Spleen (tissue), 11 donors: ENCODE data around the gene ACSF3. TPM values are rescaled to one million over a fixed set of nuclear protein-coding genes. Genes with fewer than 3 reads are reported as not detected.

Experiments
- DNase-seq: peaks from one replicate; pipeline ENCODE4 v3.0.0-alpha.2; 2020
- H3K27ac ChIP-seq, 8 donors: fragments of 200-600 bp; sonication (generic) in 7 of 8; 1 replicate in 4 of 8; 2 replicates in 4 of 8; pipeline versions ENCODE4 v1.5.0 to v1.8.0; 2016 to 2021; ENCODE audit warnings: inconsistent platforms in 4 of 8, mild to moderate bottlenecking in 4 of 8, moderate library complexity in 1 of 8
- H3K27me3 ChIP-seq, 7 donors: fragments of 200-600 bp; sonication (generic) in 6 of 7; replicated peaks in 1 of 7; 1 replicate in 4 of 7; 2 replicates in 3 of 7; pipeline versions ENCODE4 v1.5.0 to v1.8.0; 2016 to 2021; ENCODE audit warnings: inconsistent platforms in 3 of 7, mild to moderate bottlenecking in 1 of 7
- H3K36me3 ChIP-seq, 6 donors: fragments of 200-600 bp; sonication (generic) in 5 of 6; 1 replicate in 4 of 6; 2 replicates in 2 of 6; pipeline versions ENCODE4 v1.5.0 to v1.8.0; 2016 to 2021; ENCODE audit warnings: inconsistent platforms in 2 of 6
- H3K4me1 ChIP-seq, 6 donors: fragments of 200-600 bp; sonication (generic) in 5 of 6; 1 replicate in 3 of 6; 2 replicates in 3 of 6; pipeline versions ENCODE4 v1.5.0 to v1.8.0; 2016 to 2021; ENCODE audit warnings: inconsistent platforms in 3 of 6
- H3K4me3 ChIP-seq, 8 donors: fragments of 200-600 bp; sonication (generic) in 7 of 8; 1 replicate in 4 of 8; 2 replicates in 4 of 8; pipeline versions ENCODE4 v1.5.0 to v1.8.0; 2016 to 2021; ENCODE audit warnings: inconsistent platforms in 4 of 8, mild to moderate bottlenecking in 4 of 8, moderate library complexity in 2 of 8
- H3K9me3 ChIP-seq, 8 donors: fragments of 200-600 bp; sonication (generic) in 7 of 8; 1 replicate in 4 of 8; 2 replicates in 4 of 8; pipeline versions ENCODE4 v1.5.0 to v1.8.0; 2016 to 2021; ENCODE audit warnings: inconsistent platforms in 4 of 8
- POLR2A ChIP-seq, 3 donors: fragments of 450-650 bp; IDR thresholded peaks; one replicate each; pipeline ENCODE4 v1.5.1; 2017; ENCODE audit warnings: antibody characterized with exemption in 3 of 3, mild to moderate bottlenecking in 1 of 3
- POLR2AphosphoS5 ChIP-seq, 3 donors: sonication (generic); formaldehyde crosslinking; IDR thresholded peaks; one replicate each; pipeline ENCODE4 v1.5.1; 2017; ENCODE audit warnings: antibody characterized with exemption in 3 of 3
- whole genome bisulfite sequencing, 5 donors: extraction: QIAGEN DNeasy Blood & Tissue Kit in 3 of 5; methylation state at CpG; one replicate each; pipeline versions ENCODE4 v1.1.5 to v1.1.7; 2013 to 2018; 5-methylcytosine and 5-hydroxymethylcytosine counted together
- intact Hi-C: fragments of 100-400 bp; cut with DNase I; formaldehyde crosslinking; loops from one replicate; pipeline ENCODE4 v1.15.0; 2023; ENCODE audit warnings: low total_unique reads
- polyA plus RNA-seq, 3 donors: library from polyadenylated mRNA; stranded (reverse); fragments of 200-250 nt; gene quantifications; one replicate each; pipeline ENCODE4 v1.2.1, GENCODE V29; 2013
- total RNA-seq, 7 donors: library from RNA; depleted of rRNA in 3 of 7; stranded (reverse); fragments of >200 nt in 3 of 7; fragmentation: NEBNext Ultra II Directional in 4 of 7; extraction: Animal tissue kit (Norgen Biotek cat#: 25700) in 4 of 7; gene quantifications; one replicate each; pipeline versions ENCODE4 v1.1.0 to v1.2.1, GENCODE V29; 2016 to 2021
- TF ChIP-seq, protein P1 (sequence below), 11 experiments: fragments of 200-600 bp in 7 of 11; fragments of 450-650 bp in 4 of 11; sonication (generic) in 4 of 11; IDR thresholded peaks in 8 of 11; conservative IDR thresholded peaks in 3 of 11; 1 replicate in 7 of 11; 2 replicates in 4 of 11; pipeline versions ENCODE4 v1.4.0 to v1.8.0; 2016 to 2021; ENCODE audit warnings: antibody characterized with exemption in 11 of 11, inconsistent platforms in 4 of 11, mild to moderate bottlenecking in 1 of 11
- donor health status: healthy with polysubstance abuse.
- donor health status: DM: no; HTN: no; CAD: no; lungs with moderate emphysema.
- donor health status: DM: no; HTN: no; CAD: no.
- donor health status: Bipolar disorder and iron deficiency.
- donor health status: healthy.
- donor health status: DM: no; HTN: no; CAD: no.
- donor health status: DM: yes; HTN: yes; CAD: no.

The ACSF3 gene
- total and polyA plus RNA-seq, 10 donors: 35.4 to 68.1 (median 49.1) TPM

DNA sequence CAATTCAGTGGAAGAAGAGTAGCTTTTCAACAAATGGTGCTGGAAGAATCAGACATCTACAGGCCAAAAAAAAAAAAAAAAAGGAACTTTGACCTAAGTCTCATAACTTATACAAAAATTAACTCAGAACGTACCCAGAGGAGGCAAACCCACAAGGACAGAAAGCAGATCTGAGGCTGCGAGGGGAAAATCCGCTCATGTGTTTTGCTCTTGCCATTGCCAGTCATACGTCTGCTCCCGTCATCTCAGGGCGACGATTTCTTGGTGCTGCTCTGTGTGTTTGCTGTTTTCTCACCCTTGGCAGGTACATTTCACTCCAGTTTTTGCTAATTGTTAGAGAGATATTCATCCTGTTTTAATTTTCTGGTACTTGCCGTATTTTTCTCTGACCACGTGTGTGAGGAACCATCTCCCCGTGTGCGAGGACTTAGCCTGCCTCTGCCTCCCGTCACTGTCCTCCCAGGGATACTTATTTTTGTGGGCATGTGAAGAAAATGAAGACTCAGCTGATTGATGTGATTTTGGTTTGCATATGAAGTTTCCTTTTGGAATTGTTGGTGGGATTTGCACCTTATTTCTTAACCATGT is 33.4 kb upstream of the ACSF3 start:
- no peak overlapping the region for H3K4me3 ChIP-seq
- no peak for TF ChIP-seq POLR2AphosphoS5 (IDR thresholded peaks at IDR 0.05)
- TF ChIP-seq, protein P1, sequence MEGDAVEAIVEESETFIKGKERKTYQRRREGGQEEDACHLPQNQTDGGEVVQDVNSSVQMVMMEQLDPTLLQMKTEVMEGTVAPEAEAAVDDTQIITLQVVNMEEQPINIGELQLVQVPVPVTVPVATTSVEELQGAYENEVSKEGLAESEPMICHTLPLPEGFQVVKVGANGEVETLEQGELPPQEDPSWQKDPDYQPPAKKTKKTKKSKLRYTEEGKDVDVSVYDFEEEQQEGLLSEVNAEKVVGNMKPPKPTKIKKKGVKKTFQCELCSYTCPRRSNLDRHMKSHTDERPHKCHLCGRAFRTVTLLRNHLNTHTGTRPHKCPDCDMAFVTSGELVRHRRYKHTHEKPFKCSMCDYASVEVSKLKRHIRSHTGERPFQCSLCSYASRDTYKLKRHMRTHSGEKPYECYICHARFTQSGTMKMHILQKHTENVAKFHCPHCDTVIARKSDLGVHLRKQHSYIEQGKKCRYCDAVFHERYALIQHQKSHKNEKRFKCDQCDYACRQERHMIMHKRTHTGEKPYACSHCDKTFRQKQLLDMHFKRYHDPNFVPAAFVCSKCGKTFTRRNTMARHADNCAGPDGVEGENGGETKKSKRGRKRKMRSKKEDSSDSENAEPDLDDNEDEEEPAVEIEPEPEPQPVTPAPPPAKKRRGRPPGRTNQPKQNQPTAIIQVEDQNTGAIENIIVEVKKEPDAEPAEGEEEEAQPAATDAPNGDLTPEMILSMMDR (IDR thresholded peaks at IDR 0.05 in 8 of 11, conservative IDR thresholded peaks at IDR 0.05 in 3 of 11): no peak
- no peak for TF ChIP-seq POLR2A (IDR thresholded peaks at IDR 0.05)
- peak overlapping the region in 4 of 8 donors; percentile 3 to 28 (median 12) for H3K27ac ChIP-seq
- H3K9me3 ChIP-seq: no peaks in the 10 kb centered on the region
- no peaks in the 10 kb centered on the region for H3K36me3 ChIP-seq
- DNase-seq: no peak
- peaks cover 0 to 35% (median 3%) of the 10 kb centered on the region in 6 donors for H3K4me1 ChIP-seq
- intact Hi-C loops: no loop called here
- H3K27me3 ChIP-seq: peaks cover 0 to 48% (median 5%) of the 10 kb centered on the region in 7 donors
- 57 to 75% (median 60%) methylated on average over 12 of the region's 12 CpGs for WGBS, 5 donors

DNA sequence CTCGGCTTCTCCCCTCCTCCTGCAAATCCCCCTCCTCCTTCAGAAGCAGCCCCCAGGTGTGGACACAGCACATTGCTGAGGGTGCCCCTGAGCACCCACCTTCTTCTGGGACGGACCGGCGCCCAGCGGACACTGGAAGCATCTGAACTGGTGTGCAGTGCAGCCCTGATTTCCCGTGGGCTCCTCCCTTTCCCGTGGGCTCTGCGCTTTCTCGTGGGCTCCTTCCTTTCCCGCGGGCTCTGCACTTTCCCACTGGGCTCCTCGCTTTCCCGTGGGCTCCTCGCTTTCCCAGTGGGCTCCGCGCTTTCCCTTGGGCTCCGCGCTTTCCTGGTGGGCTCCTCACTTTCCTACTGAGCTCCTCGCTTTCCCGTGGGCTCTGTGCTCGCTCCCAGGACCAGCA is 32.6 kb upstream of the ACSF3 start:
- TF ChIP-seq, protein P1 (IDR thresholded peaks at IDR 0.05 in 8 of 11, conservative IDR thresholded peaks at IDR 0.05 in 3 of 11): no peak
- TF ChIP-seq POLR2AphosphoS5 (IDR thresholded peaks at IDR 0.05): no peak
- TF ChIP-seq POLR2A (IDR thresholded peaks at IDR 0.05): no peak
- Histone ChIP-seq H3K36me3 (no peaks in the 10 kb centered on the region), H3K4me1 (peaks cover 0 to 39% (median 6%) of the 10 kb centered on the region in 6 donors), H3K9me3 (no peaks in the 10 kb centered on the region), H3K27me3 (peaks cover 0 to 49% (median 5%) of the 10 kb centered on the region in 7 donors), H3K27ac (no peak overlapping the region), H3K4me3 (no peak overlapping the region)
- 82 to 90% (median 85%) methylated on average over 21 of the region's 21 CpGs for WGBS, 5 donors
- intact Hi-C loops: no loop called here
- no peak for DNase-seq

DNA sequence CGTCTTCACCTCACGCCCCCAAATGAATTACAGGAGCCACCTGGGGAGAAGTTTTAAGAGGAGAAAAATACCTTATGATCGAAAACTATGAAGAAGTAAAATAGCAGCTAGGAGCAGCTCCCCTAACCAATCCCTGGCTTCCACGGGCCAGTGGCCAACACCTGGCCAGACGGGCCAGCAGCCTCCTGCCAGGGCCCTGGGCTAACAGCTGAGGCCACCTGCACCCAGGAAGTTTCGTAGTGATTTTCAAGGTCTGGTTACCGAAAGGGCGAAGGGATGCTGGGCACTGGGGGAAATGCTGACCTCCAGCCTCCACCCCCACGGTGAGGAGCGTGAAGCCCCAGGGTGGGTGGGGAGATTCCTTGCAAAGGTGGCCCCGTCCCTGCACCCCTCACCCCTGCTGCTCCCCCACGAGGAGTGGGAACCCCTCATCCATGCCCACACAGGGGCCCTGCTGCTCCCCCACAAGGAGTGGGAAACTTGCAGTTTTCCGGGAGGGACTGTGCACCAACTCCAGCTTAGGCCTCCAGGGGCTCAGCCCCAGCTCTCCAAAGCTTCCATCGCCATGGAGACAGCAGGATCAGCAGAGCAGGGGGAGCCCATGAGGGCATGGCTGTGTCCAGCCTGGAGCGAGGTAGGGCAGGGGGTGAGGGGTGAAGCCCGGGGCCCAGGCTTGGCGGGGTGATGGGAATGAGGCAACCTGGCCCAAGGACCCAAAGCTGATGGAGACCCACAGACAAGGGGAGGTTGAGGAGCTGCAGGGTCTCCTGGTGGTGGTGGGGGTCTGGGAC is 31.9 kb upstream of the ACSF3 start:
- peak in 1 of 3 donors; percentile 21 for TF ChIP-seq POLR2AphosphoS5 (IDR thresholded peaks at IDR 0.05)
- TF ChIP-seq, protein P1 (IDR thresholded peaks at IDR 0.05 in 8 of 11, conservative IDR thresholded peaks at IDR 0.05 in 3 of 11): no peak
- TF ChIP-seq POLR2A (IDR thresholded peaks at IDR 0.05): no peak
- peaks cover 0 to 39% (median 6%) of the 10 kb centered on the region in 6 donors for H3K4me1 ChIP-seq
- no peak overlapping the region for H3K4me3 ChIP-seq
- H3K27me3 ChIP-seq: peaks cover 0 to 47% (median 5%) of the 10 kb centered on the region in 7 donors
- no peaks in the 10 kb centered on the region for H3K9me3 ChIP-seq
- H3K36me3 ChIP-seq: no peaks in the 10 kb centered on the region
- intact Hi-C loops: no loop called here
- no peak overlapping the region for H3K27ac ChIP-seq
- no peak for DNase-seq
- WGBS, 5 donors: 65 to 84% (median 74%) methylated on average over 17 of the region's 17 CpGs
